CD4-positive, alpha-beta T cell (primary cell): ENCODE measurements around the gene ZSCAN5B. TPM values are rescaled to one million over a fixed set of nuclear protein-coding genes. Genes with fewer than 3 reads are reported as not detected.

ENCODE experiments used
- ATAC-seq: fragments of 200-7000 bp; cut with Tn5 transposase; one replicate; pipeline ENCODE4 v1.10.0; 2022; ENCODE audit warnings: mild to moderate bottlenecking; ENCODE audit not compliant: poor library complexity
- CTCF ChIA-PET: fragments of 350-600 bp; sonication (Branson Sonifier 250); formaldehyde crosslinking; loops from one replicate; lab custom pipeline; 2021; ENCODE audit warnings: antibody characterized with exemption, inconsistent platforms; lab: Charles Lee
- POLR2A ChIA-PET: fragments of 350-600 bp; sonication (Branson Sonifier 250); formaldehyde crosslinking; loops from one replicate; lab custom pipeline; 2021; ENCODE audit warnings: antibody characterized with exemption, inconsistent platforms; lab: Charles Lee
- DNase-seq, 14 experiments: peaks; one replicate each; pipeline ENCODE4 v3.0.0-alpha.2; 2013 to 2020; ENCODE audit warnings: mixed read lengths in 2 of 14
- H3K27ac ChIP-seq, 2 donors: one replicate each; pipeline versions ENCODE4 v1.5.1 to v1.7.0; 2013; ENCODE audit warnings: low read length in 2 of 2, low read depth in 1 of 2, mild to moderate bottlenecking in 1 of 2
- H3K27me3 ChIP-seq, 2 experiments: 1 replicate in 1 of 2; 2 replicates in 1 of 2; pipeline versions ENCODE4 v1.6.1 to v1.7.0; 2013; ENCODE audit warnings: low read length in 2 of 2, control low read depth in 1 of 2, mild to moderate bottlenecking in 1 of 2, moderate library complexity in 1 of 2; ENCODE audit not compliant: insufficient read depth in 2 of 2, control insufficient read depth in 1 of 2
- H3K36me3 ChIP-seq: one replicate; pipeline ENCODE4 v1.6.1; 2013; ENCODE audit warnings: low read length, control low read depth; ENCODE audit not compliant: insufficient read depth
- H3K4me1 ChIP-seq: one replicate; pipeline ENCODE4 v1.6.1; 2013; ENCODE audit warnings: low read length, control low read depth; ENCODE audit not compliant: insufficient read depth
- H3K4me3 ChIP-seq: one replicate; pipeline ENCODE4 v1.5.1; 2013; ENCODE audit warnings: mild to moderate bottlenecking, low read length, moderate library complexity
- H3K9me3 ChIP-seq, 2 experiments: 1 replicate in 1 of 2; 2 replicates in 1 of 2; pipeline versions ENCODE4 v1.6.1 to v1.7.0; 2013; ENCODE audit warnings: low read length in 2 of 2, mild to moderate bottlenecking in 2 of 2, control low read depth in 1 of 2, moderate library complexity in 1 of 2; ENCODE audit not compliant: control insufficient read depth in 1 of 2, insufficient read depth in 1 of 2
- H3K27ac Mint-ChIP-seq: one replicate; pipeline ENCODE4 v1.8.0; 2020; ENCODE audit warnings: mixed read lengths
- H3K27me3 Mint-ChIP-seq: one replicate; pipeline ENCODE4 v1.8.0; 2021; ENCODE audit warnings: mixed read lengths
- H3K36me3 Mint-ChIP-seq: one replicate; pipeline ENCODE4 v1.8.0; 2021; ENCODE audit warnings: low read depth, mixed read lengths
- H3K4me1 Mint-ChIP-seq: one replicate; pipeline ENCODE4 v1.8.0; 2021; ENCODE audit warnings: low read depth, mixed read lengths
- H3K4me3 Mint-ChIP-seq: one replicate; pipeline ENCODE4 v1.8.0; 2020; ENCODE audit warnings: mild to moderate bottlenecking, mixed read lengths
- H3K9me3 Mint-ChIP-seq: one replicate; pipeline ENCODE4 v1.8.0; 2020; ENCODE audit warnings: mixed read lengths
- intact Hi-C, 2 experiments: fragments of 100-400 bp; cut with DNase I in 1 of 2; cut with micrococcal nuclease in 1 of 2; formaldehyde crosslinking; loops; one replicate each; pipeline versions ENCODE4 v1.15.1 to v1.9.0; 2023 to 2025; cut with DNase I, micrococcal nuclease
- total RNA-seq, 174 experiments: library from RNA in 2 of 174; stranded (reverse) in 2 of 174; gene quantifications; one replicate each; pipeline ENCODE4 v1.2.3 and lab custom pipeline; 2021 to 2026
- TF ChIP-seq, protein P1 (sequence below): fragments of 200-600 bp; IDR thresholded peaks from one replicate; pipeline ENCODE4 v1.8.0; 2022; ENCODE audit warnings: antibody characterized with exemption, mild to moderate bottlenecking

The ZSCAN5B gene
- total RNA-seq, 2 experiments from 2014 or later = not detected

DNA sequence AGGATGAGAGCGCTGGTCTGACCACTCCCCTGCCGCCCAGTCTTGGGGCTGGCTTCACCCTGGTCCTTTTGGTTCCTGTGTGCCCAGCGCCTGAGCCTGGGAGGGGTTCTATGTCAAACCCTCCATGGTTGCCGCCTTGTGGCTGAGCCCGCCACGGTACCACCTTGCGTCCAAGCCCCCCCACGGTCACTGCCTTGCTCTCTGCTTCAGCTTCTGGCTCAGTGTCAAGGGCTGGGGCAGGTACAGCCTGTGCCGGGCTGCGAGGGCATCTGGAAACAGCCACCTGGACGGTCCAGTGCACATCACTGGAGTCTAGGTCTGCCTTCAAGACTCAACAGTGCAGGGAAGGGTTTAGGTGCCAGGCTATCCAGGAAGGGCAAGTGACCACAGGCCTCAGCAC, 36.0 kb downstream of the ZSCAN5B start:
- DNase-seq (no peak), ATAC-seq (no peak)
- intact Hi-C loops = no loop called here
- no peak overlapping the region for H3K27ac Mint-ChIP-seq
- Histone ChIP-seq H3K36me3 (peaks cover 9% of the 10 kb centered on the region), H3K27me3 (peaks cover 0 to under 1% of the 10 kb centered on the region in 2 experiments), H3K4me3 (no peak overlapping the region), H3K27ac (no peak overlapping the region), H3K4me1 (no peaks in the 10 kb centered on the region), H3K9me3 (no peaks in the 10 kb centered on the region)
- H3K4me3 Mint-ChIP-seq = no peak overlapping the region
- TF ChIP-seq, protein P1, sequence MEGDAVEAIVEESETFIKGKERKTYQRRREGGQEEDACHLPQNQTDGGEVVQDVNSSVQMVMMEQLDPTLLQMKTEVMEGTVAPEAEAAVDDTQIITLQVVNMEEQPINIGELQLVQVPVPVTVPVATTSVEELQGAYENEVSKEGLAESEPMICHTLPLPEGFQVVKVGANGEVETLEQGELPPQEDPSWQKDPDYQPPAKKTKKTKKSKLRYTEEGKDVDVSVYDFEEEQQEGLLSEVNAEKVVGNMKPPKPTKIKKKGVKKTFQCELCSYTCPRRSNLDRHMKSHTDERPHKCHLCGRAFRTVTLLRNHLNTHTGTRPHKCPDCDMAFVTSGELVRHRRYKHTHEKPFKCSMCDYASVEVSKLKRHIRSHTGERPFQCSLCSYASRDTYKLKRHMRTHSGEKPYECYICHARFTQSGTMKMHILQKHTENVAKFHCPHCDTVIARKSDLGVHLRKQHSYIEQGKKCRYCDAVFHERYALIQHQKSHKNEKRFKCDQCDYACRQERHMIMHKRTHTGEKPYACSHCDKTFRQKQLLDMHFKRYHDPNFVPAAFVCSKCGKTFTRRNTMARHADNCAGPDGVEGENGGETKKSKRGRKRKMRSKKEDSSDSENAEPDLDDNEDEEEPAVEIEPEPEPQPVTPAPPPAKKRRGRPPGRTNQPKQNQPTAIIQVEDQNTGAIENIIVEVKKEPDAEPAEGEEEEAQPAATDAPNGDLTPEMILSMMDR = no peak
- H3K9me3 Mint-ChIP-seq = no peaks in the 10 kb centered on the region
- H3K4me1 Mint-ChIP-seq = no peaks in the 10 kb centered on the region
- peaks cover 35% of the 10 kb centered on the region for H3K36me3 Mint-ChIP-seq
- H3K27me3 Mint-ChIP-seq = no peaks in the 10 kb centered on the region
- ChIA-PET CTCF (no interaction called here), POLR2A (no interaction called here)

DNA sequence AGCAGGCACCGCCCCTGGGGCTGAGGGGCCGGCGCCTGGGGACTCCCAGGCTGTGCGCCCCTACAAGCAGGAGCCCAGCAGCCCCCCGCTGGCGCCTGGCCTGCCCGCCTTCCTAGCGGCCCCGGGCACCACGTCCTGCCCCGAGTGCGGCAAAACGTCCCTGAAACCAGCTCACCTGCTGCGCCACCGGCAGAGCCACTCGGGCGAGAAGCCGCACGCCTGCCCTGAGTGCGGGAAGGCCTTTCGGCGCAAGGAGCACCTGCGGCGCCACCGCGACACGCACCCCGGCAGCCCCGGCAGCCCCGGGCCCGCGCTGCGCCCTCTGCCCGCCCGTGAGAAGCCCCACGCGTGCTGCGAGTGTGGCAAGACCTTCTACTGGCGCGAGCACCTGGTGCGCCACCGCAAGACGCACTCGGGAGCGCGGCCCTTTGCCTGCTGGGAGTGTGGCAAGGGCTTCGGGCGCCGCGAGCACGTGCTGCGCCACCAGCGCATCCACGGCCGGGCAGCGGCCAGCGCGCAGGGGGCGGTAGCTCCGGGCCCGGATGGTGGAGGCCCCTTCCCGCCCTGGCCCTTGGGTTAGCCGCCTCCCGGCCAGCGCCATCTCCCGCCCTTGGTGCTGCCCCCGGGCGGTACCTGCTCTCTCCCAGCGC, 37.8 kb downstream of the ZSCAN5B start:
- Histone ChIP-seq H3K9me3 (no peaks in the 10 kb centered on the region), H3K27ac (no peak overlapping the region), H3K36me3 (peaks cover 19% of the 10 kb centered on the region), H3K4me3 (no peak overlapping the region), H3K4me1 (no peaks in the 10 kb centered on the region), H3K27me3 (no peaks in the 10 kb centered on the region)
- H3K36me3 Mint-ChIP-seq = peaks cover 51% of the 10 kb centered on the region
- no peaks in the 10 kb centered on the region for H3K4me1 Mint-ChIP-seq
- DNase-seq (no peak), ATAC-seq (no peak)
- ChIA-PET CTCF (no interaction called here), POLR2A (no interaction called here)
- intact Hi-C loops = no loop called here
- TF ChIP-seq, protein P1 = no peak
- no peaks in the 10 kb centered on the region for H3K9me3 Mint-ChIP-seq
- H3K27me3 Mint-ChIP-seq = no peaks in the 10 kb centered on the region
- H3K4me3 Mint-ChIP-seq = no peak overlapping the region
- no peak overlapping the region for H3K27ac Mint-ChIP-seq

DNA sequence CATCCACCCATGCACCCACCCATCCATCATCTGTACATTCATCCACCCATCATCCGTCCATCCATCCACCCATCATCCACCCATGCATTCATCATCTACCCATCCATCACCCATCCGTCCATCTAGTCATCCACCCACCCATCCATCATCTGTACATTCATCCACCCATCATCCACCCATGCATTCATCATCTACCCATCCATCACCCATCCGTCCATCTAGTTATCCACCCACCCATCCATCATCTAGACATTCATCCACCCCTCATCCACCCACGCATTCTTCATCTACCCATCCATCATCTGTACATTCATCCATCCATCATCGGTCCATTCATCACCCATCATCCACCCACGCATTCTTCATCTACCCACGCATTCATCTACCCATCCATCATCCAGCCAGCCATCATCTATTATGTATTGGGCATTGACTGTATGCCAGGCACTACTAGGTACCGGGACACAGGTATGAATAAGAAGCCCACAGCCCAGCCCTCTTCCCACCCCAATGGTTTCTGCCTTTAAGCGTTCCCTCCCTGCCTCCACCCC, 38.5 kb downstream of the ZSCAN5B start:
- ATAC-seq = no peak

More for the DNA sequence above, 38.5 kb downstream of the ZSCAN5B start:
- no peaks in the 10 kb centered on the region for H3K4me1 ChIP-seq
- ChIA-PET CTCF (no interaction called here), POLR2A (no interaction called here)
- Mint-ChIP-seq H3K27me3 (no peaks in the 10 kb centered on the region), H3K9me3 (no peaks in the 10 kb centered on the region), H3K36me3 (peaks cover 56% of the 10 kb centered on the region), H3K4me1 (peaks cover under 1% of the 10 kb centered on the region), H3K4me3 (no peak overlapping the region), H3K27ac (no peak overlapping the region)
- TF ChIP-seq, protein P1 = no peak
- no peaks in the 10 kb centered on the region for H3K9me3 ChIP-seq
- H3K27ac ChIP-seq = no peak overlapping the region
- DNase-seq = no peak
- intact Hi-C loops = no loop called here
- no peak overlapping the region for H3K4me3 ChIP-seq
- H3K27me3 ChIP-seq = no peaks in the 10 kb centered on the region
- H3K36me3 ChIP-seq = peaks cover 22% of the 10 kb centered on the region
